HepG2 (cell line): Measurements from ENCODE around the gene CACNA1D.

ENCODE experiments used
- KAT2B ChIP-seq: fragments of 150-350 bp; IDR thresholded peaks from 2 replicates; pipeline ENCODE4 v1.6.1; 2014; ENCODE audit warnings: low read depth, low read length, borderline replicate concordance
- ZNF431 ChIP-seq: sonication (generic); formaldehyde crosslinking; IDR thresholded peaks from 2 replicates; pipeline ENCODE4 v1.9.0; 2022; ENCODE audit warnings: missing genetic modification reagents, low read depth, mild to moderate bottlenecking, borderline replicate concordance
- TF ChIP-seq, protein P1 (sequence below): sonication (generic); formaldehyde crosslinking; IDR thresholded peaks from 2 replicates; pipeline ENCODE4 v1.4.0; 2020; ENCODE audit warnings: missing genetic modification reagents

DNA sequence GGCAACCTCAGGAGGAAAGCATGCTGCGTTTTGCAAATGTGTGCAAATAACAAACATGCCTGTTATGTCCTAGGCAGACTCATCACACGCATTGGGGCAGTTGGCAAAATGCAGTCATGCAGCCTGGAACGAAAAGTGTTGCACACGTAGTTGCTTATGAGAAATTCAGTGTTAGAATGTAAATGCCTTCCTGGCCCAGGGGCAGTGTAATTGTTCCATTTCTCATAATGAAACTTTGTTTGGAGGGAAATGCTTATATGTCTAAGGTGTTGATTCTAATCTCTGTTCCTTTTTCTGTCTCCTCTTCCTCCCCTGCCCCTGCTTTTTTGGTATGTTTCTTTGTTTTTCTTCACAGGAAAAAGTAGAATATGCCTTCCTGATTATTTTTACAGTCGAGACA is 156.0 kb downstream of the CACNA1D start:
- TF ChIP-seq KAT2B (no peak), ZNF431 (CRISPR knock-in tag) (no peak)
- TF ChIP-seq, protein P1, sequence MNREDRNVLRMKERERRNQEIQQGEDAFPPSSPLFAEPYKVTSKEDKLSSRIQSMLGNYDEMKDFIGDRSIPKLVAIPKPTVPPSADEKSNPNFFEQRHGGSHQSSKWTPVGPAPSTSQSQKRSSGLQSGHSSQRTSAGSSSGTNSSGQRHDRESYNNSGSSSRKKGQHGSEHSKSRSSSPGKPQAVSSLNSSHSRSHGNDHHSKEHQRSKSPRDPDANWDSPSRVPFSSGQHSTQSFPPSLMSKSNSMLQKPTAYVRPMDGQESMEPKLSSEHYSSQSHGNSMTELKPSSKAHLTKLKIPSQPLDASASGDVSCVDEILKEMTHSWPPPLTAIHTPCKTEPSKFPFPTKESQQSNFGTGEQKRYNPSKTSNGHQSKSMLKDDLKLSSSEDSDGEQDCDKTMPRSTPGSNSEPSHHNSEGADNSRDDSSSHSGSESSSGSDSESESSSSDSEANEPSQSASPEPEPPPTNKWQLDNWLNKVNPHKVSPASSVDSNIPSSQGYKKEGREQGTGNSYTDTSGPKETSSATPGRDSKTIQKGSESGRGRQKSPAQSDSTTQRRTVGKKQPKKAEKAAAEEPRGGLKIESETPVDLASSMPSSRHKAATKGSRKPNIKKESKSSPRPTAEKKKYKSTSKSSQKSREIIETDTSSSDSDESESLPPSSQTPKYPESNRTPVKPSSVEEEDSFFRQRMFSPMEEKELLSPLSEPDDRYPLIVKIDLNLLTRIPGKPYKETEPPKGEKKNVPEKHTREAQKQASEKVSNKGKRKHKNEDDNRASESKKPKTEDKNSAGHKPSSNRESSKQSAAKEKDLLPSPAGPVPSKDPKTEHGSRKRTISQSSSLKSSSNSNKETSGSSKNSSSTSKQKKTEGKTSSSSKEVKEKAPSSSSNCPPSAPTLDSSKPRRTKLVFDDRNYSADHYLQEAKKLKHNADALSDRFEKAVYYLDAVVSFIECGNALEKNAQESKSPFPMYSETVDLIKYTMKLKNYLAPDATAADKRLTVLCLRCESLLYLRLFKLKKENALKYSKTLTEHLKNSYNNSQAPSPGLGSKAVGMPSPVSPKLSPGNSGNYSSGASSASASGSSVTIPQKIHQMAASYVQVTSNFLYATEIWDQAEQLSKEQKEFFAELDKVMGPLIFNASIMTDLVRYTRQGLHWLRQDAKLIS (CRISPR knock-in tag) = no peak
